ENCODE data around the gene IRGQ. TPM values are rescaled to one million over a fixed set of nuclear protein-coding genes. Genes with fewer than 3 reads are reported as not detected.

Gene IRGQ
- total RNA-seq, 1 experiment from 2014 or later = 38.1 TPM

- TF ChIP-seq ZNF396 (CRISPR knock-in tag; IDR thresholded peaks at IDR 0.05; ENCODE audit: borderline replicate concordance) (no peak), SMAD3 (CRISPR knock-in tag; IDR thresholded peaks at IDR 0.05; ENCODE audit: borderline replicate concordance) (no peak), ZBTB43 (CRISPR knock-in tag; IDR thresholded peaks at IDR 0.05) (no peak)
- TF ChIP-seq, protein P1, sequence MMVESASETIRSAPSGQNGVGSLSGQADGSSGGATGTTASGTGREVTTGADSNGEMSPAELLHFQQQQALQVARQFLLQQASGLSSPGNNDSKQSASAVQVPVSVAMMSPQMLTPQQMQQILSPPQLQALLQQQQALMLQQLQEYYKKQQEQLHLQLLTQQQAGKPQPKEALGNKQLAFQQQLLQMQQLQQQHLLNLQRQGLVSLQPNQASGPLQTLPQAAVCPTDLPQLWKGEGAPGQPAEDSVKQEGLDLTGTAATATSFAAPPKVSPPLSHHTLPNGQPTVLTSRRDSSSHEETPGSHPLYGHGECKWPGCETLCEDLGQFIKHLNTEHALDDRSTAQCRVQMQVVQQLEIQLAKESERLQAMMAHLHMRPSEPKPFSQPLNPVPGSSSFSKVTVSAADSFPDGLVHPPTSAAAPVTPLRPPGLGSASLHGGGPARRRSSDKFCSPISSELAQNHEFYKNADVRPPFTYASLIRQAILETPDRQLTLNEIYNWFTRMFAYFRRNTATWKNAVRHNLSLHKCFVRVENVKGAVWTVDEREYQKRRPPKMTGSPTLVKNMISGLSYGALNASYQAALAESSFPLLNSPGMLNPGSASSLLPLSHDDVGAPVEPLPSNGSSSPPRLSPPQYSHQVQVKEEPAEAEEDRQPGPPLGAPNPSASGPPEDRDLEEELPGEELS (CRISPR knock-in tag; IDR thresholded peaks at IDR 0.05) = no peak
- H3K27me3 Mint-ChIP-seq (ENCODE audit: low read depth) = no peaks in the 10 kb centered on the region; the same call in 1 of the 2 replicates
- DNase-seq (ENCODE audit: low spot score) (no peak), ATAC-seq (no peak)
- ChIA-PET POLR2A (no interaction called here), CTCF (interaction anchor here (1.2 to 1.6 kb wide), 2 partner anchors 22 to 51 kb away, joined by 3 to 5 read pairs; no protein-coding TSS in a partner anchor)
- H3K4me1 Mint-ChIP-seq = peaks cover 12% of the 10 kb centered on the region
- peaks cover 24% of the 10 kb centered on the region for H3K36me3 Mint-ChIP-seq
- H3K4me3 Mint-ChIP-seq = no peak overlapping the region
- peaks cover 23% of the 10 kb centered on the region for H3K9me3 Mint-ChIP-seq
- H3K27ac Mint-ChIP-seq = no peak overlapping the region
Measured at GRCh38 chr19:43616954-43617353, 21.0 kb upstream of the IRGQ start.

DNA sequence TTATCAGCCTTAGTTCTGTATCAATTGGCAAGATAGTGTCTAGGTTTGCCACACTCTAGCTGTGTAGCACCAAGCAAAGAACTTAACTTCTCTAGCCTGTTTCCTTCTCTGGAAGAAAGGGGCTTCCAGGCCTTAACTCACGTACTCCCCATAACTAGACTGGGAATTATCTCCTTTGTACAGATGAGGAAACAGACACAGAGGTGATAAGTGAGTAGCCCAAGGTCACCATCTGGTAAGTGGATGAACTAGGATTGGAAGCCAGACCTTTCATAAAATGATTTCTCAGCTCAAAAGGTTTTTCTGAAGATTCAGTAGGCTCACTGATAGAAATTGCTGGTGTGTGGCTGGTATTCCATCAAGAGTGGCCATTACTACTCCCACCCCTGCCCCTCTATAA is 20.4 kb upstream of the IRGQ start:
- Mint-ChIP-seq H3K36me3 (peaks cover 27% of the 10 kb centered on the region), H3K4me3 (no peak overlapping the region), H3K9me3 (peaks cover 24% of the 10 kb centered on the region), H3K27me3 (ENCODE audit: low read depth) (no peaks in the 10 kb centered on the region; the same call in 1 of the 2 replicates), H3K27ac (no peak overlapping the region), H3K4me1 (peaks cover 10% of the 10 kb centered on the region)
- POLR2A ChIA-PET = no interaction called here
- ATAC-seq = no peak
- no peak for TF ChIP-seq RORB (CRISPR knock-in tag; IDR thresholded peaks at IDR 0.05)
- no peak for TF ChIP-seq ELF4 (CRISPR knock-in tag; IDR thresholded peaks at IDR 0.05; ENCODE audit: low read depth)
- TF ChIP-seq, protein P2, sequence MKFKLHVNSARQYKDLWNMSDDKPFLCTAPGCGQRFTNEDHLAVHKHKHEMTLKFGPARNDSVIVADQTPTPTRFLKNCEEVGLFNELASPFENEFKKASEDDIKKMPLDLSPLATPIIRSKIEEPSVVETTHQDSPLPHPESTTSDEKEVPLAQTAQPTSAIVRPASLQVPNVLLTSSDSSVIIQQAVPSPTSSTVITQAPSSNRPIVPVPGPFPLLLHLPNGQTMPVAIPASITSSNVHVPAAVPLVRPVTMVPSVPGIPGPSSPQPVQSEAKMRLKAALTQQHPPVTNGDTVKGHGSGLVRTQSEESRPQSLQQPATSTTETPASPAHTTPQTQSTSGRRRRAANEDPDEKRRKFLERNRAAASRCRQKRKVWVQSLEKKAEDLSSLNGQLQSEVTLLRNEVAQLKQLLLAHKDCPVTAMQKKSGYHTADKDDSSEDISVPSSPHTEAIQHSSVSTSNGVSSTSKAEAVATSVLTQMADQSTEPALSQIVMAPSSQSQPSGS (CRISPR knock-in tag; IDR thresholded peaks at IDR 0.05; ENCODE audit: borderline replicate concordance, low read depth) = no peak
- TF ChIP-seq ZNF671 (CRISPR knock-in tag; IDR thresholded peaks at IDR 0.05) = no peak
- no peak for TF ChIP-seq CBFB (CRISPR knock-in tag; IDR thresholded peaks at IDR 0.05; ENCODE audit: low read depth)
- TF ChIP-seq ZNF396 (CRISPR knock-in tag; IDR thresholded peaks at IDR 0.05; ENCODE audit: borderline replicate concordance) = no peak
- no peak for TF ChIP-seq ZNF263 (CRISPR knock-in tag; IDR thresholded peaks at IDR 0.05; ENCODE audit: low read depth)
- TF ChIP-seq HMGA2 (CRISPR knock-in tag; IDR thresholded peaks at IDR 0.05) = no peak
- TF ChIP-seq HMGXB4 (CRISPR knock-in tag; IDR thresholded peaks at IDR 0.05) = no peak
- CTCF ChIA-PET = interaction anchor here (0.8 to 1.3 kb wide), 2 partner anchors 46 to 61 kb away, joined by 3 to 4 read pairs; no protein-coding TSS in a partner anchor
- no peak for DNase-seq (ENCODE audit: low spot score)

DNA sequence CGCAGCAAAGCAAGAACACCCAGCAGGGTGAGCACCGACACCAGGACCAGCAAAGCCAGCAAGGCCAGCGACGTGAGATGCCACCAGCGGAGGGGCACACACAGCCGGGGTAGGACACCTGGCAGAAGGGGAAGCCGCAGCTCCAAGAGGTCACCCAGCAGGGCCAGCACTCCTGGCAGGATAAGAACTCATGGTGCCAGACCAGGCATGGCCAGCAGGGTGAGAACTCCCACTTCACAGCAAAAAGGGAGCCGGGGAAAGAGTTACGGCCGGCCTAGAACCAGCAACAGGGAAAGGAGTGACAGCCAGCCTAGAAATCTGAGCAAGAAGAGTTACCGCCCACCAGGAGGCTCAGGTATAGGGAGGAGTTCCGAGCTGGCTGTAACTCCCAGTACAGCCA is 16.4 kb upstream of the IRGQ start:
- no peak for DNase-seq (ENCODE audit: low spot score)
- no peaks in the 10 kb centered on the region; the same call in 1 of the 2 replicates for H3K27me3 Mint-ChIP-seq (ENCODE audit: low read depth)
- peaks cover 27% of the 10 kb centered on the region for H3K36me3 Mint-ChIP-seq
- CTCF ChIA-PET = no interaction called here
- TF ChIP-seq ZNF416 (CRISPR knock-in tag; IDR thresholded peaks at IDR 0.05) (no peak), HMGA2 (CRISPR knock-in tag; IDR thresholded peaks at IDR 0.05) (no peak), SOX15 (CRISPR knock-in tag; IDR thresholded peaks at IDR 0.05) (no peak), ZNF121 (CRISPR knock-in tag; IDR thresholded peaks at IDR 0.05) (no peak), NR1H2 (CRISPR knock-in tag; IDR thresholded peaks at IDR 0.05) (no peak)
- TF ChIP-seq, protein P3, sequence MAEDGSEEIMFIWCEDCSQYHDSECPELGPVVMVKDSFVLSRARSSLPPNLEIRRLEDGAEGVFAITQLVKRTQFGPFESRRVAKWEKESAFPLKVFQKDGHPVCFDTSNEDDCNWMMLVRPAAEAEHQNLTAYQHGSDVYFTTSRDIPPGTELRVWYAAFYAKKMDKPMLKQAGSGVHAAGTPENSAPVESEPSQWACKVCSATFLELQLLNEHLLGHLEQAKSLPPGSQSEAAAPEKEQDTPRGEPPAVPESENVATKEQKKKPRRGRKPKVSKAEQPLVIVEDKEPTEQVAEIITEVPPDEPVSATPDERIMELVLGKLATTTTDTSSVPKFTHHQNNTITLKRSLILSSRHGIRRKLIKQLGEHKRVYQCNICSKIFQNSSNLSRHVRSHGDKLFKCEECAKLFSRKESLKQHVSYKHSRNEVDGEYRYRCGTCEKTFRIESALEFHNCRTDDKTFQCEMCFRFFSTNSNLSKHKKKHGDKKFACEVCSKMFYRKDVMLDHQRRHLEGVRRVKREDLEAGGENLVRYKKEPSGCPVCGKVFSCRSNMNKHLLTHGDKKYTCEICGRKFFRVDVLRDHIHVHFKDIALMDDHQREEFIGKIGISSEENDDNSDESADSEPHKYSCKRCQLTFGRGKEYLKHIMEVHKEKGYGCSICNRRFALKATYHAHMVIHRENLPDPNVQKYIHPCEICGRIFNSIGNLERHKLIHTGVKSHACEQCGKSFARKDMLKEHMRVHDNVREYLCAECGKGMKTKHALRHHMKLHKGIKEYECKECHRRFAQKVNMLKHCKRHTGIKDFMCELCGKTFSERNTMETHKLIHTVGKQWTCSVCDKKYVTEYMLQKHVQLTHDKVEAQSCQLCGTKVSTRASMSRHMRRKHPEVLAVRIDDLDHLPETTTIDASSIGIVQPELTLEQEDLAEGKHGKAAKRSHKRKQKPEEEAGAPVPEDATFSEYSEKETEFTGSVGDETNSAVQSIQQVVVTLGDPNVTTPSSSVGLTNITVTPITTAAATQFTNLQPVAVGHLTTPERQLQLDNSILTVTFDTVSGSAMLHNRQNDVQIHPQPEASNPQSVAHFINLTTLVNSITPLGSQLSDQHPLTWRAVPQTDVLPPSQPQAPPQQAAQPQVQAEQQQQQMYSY (CRISPR knock-in tag; IDR thresholded peaks at IDR 0.05) = no peak
- no peak overlapping the region for H3K27ac Mint-ChIP-seq
- POLR2A ChIA-PET = no interaction called here
- ATAC-seq = no peak
- H3K9me3 Mint-ChIP-seq = peaks cover 24% of the 10 kb centered on the region
- no peak overlapping the region for H3K4me3 Mint-ChIP-seq
- peaks cover 6% of the 10 kb centered on the region; the same call in 1 of the 2 replicates for H3K4me1 Mint-ChIP-seq

All from WTC11 (cell line).